AG10803 (cell line): Measurements from ENCODE around the gene LSM2.

ENCODE experiments used
- DNase-seq: peaks from one replicate; pipeline ENCODE4 v3.0.0; 2010; ENCODE audit warnings: low read depth
- H3K4me3 ChIP-seq: 2 replicates; pipeline ENCODE4 v1.5.1; 2011; ENCODE audit warnings: mild to moderate bottlenecking, low read length, control low read depth
- TF ChIP-seq, protein P1 (sequence below): conservative IDR thresholded peaks from 2 replicates; pipeline ENCODE4 v1.5.1; 2011; ENCODE audit warnings: mild to moderate bottlenecking, low read length, control low read depth, inconsistent platforms

The LSM2 gene

DNA sequence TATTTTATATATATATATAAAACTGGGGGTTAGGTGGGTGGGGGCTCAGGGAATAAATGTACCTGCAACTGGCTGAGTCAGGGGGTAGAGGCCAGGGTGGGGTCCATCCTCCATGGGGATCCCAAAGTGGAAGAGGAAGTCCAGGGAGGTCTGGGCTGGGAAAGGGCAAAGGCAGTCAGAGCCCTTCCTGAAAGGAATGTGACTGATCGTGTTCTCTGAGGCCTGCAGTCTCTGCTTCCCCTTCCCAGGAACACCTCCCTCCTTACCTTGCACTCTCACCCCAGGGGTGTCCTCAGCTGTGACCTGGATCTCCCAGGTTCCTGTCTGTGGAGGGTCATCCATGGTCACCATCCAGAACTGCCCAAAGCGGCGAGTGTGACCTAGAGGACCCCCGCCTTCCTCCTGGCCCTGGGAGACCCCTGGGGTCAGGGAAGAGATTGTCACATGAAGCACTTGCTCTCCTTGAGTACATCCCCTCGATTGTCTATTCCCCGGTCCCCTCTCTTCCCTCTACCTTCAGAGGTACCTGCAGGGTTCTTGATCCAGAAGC, 39.6 kb downstream of the LSM2 start:
- TF ChIP-seq, protein P1, sequence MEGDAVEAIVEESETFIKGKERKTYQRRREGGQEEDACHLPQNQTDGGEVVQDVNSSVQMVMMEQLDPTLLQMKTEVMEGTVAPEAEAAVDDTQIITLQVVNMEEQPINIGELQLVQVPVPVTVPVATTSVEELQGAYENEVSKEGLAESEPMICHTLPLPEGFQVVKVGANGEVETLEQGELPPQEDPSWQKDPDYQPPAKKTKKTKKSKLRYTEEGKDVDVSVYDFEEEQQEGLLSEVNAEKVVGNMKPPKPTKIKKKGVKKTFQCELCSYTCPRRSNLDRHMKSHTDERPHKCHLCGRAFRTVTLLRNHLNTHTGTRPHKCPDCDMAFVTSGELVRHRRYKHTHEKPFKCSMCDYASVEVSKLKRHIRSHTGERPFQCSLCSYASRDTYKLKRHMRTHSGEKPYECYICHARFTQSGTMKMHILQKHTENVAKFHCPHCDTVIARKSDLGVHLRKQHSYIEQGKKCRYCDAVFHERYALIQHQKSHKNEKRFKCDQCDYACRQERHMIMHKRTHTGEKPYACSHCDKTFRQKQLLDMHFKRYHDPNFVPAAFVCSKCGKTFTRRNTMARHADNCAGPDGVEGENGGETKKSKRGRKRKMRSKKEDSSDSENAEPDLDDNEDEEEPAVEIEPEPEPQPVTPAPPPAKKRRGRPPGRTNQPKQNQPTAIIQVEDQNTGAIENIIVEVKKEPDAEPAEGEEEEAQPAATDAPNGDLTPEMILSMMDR, result no peak
- no peak overlapping the region for H3K4me3 ChIP-seq
- DNase-seq, result no peak

DNA sequence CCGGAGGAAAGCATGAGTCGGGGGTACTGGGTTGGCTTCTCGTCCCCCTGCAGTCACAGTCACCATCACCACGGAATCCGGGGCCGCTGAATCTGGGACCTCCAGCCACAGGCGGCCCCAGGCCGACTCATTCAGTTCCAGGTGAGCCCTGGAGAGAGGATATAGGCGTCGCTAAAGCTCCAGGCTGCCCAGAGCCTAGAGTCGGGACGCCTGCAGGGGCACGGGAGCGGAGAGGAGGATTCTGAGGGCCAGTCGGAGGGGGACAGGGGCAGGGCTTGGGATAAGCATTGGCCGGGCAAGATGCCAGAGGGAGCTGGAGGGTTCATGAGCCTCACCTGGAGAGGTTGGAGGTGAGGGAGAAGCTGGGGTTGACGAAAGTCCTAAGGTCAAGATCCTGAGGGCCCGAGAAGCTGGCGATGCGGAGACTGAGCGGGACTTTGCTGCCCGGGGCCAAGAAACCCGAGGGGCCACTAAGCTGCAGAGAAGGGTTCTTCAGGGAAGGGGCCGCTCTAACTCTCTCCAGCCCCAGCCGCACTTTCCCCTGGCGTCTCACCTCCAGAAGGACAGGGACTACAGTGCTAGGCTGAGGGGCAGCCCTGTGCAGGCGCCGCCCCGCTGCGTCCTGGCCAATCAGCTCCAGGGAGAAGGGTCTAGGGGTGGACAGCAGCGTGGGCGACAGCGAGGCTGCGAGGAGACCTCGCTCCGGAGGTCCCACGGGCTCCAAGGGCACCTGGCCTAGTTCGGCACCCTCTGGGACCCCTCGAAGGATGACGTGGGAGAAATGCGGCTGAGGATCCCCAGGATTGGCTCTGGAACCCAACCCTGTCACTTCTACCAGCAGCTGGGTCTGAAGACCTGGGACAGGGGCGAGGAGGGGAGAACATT, 40.6 kb downstream of the LSM2 start:
- TF ChIP-seq, protein P1, result no peak
- peak overlapping the region; percentile 39 for H3K4me3 ChIP-seq
- DNase-seq, result no peak

DNA sequence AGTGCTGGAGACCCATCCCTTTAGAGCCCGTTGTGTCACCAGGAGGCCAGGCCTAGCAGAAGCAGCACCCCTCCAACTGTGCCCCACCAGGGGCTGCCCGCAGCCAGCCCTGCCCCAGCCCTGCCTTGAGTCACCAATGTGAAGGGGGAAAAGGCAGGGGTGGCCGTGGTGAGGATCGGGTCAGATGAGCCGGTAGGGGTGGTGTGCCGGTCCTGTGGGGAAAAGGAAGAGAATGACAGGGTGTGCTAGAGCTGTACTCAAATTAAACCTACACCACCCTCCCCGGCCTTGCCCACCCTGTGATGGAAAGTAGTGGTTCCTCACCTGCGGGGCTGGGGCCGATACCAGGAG, 41.2 kb downstream of the LSM2 start:
- no peak overlapping the region for H3K4me3 ChIP-seq
- DNase-seq, result no peak
- TF ChIP-seq, protein P1, result no peak

DNA sequence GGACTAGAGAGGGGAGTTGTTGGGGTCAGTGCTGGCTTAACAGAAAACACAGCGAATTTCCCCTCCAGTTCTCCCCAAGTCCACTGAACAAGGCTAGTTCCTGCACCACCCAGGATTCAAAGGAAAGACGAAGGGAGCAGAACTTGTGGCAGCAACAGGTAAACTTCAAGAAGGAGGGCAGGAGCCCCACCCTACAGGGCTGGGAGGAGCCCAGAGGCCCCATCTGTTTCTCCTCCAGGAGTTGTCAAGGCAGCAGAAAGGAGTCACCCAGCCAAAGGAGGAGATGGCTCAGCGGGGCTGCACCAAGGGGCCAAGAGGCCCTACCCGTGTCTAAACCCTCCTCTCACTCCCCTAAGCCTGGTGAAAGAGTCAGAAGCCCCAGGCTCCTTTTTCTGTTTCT, 42.6 kb downstream of the LSM2 start:
- H3K4me3 ChIP-seq, result no peak overlapping the region
- TF ChIP-seq, protein P1, result no peak
- DNase-seq, result no peak

DNA sequence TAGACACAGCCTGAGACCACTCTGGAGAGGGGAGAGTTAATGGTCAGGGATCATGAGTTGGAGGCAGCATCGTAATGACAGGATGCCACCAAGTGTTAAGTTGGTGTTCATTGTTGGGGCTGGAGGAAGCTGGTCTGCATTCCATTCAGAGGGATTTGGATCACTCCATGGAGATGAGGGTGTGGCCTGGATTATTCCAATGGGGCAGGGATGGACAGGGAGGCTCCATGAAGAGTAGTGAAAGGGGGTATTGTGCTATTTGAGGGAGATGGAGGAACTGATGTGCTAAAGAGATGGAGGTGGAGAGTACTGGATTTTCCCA, 43.2 kb downstream of the LSM2 start:
- TF ChIP-seq, protein P1, result no peak; the same call in 1 of the 2 replicates
- peak; percentile 83 for DNase-seq
- no peak overlapping the region for H3K4me3 ChIP-seq

DNA sequence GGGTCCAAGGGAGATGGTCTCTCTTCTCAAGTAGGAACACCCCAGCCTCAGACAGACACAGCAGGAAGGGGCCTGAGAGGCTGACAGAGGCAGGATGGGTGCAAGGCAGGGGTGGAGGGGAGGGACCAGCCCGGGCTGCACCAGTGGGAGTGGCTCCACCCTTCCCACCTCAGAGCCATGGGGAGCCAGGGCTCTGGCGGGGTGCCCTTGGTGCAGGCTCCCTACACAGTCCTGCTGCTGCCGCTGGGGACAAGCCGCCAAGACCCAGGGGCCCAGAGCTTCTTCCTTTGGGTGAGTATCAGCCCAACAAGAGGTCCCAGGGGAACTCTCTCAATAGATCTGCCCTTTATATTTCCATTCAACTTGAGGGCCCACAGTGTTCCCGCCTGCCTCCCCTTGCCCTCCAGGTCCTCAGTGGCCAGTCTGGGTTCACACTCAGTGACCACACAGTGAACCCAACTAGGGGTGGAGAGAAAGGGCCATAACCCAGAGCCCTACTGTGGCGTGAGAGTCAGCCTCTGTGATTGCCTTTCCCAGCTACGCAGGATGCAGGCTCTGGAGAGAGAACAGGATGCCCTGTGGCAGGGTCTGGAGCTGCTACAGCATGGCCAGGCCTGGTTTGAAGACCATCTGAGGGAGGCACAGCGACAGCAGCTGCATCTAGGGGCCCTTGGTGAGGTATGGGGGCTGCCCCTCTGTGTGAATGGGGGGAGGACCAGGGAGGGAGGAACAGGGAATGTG, 43.7 kb downstream of the LSM2 start:
- DNase-seq, result no peak
- TF ChIP-seq, protein P1, result no peak
- no peak overlapping the region for H3K4me3 ChIP-seq
